ENCODE data around the gene SELPLG.
"Not testable (repeated sequence)": the region's sequence is repeated elsewhere in the genome, so short reads cannot be mapped to it uniquely, and the experiment has no call there.

The SELPLG gene

GRCh38 chr12:108586306-108586705, 47.4 kb downstream of the SELPLG start:
- no peak for DNase-seq

- no peak for DNase-seq
Observed at GRCh38 chr12:108585864-108586263, 47.8 kb downstream of the SELPLG start.

- no peak for DNase-seq
Observed at GRCh38 chr12:108584456-108585065, 49.1 kb downstream of the SELPLG start.

GRCh38 chr12:108583991-108584390, 49.7 kb downstream of the SELPLG start:
- DNase-seq, result no peak

GRCh38 chr12:108582978-108583770, 50.5 kb downstream of the SELPLG start:
- DNase-seq, result no peak

GRCh38 chr12:108582509-108582908, 51.2 kb downstream of the SELPLG start:
- DNase-seq, result no peak

- DNase-seq, result no peak
Observed at GRCh38 chr12:108581311-108582227, 52.1 kb downstream of the SELPLG start.

- no peak for DNase-seq
Observed at GRCh38 chr12:108580531-108580930, 53.2 kb downstream of the SELPLG start.

- DNase-seq, result no peak
Observed at GRCh38 chr12:108578813-108579212, 54.9 kb downstream of the SELPLG start.

GRCh38 chr12:108578264-108578663, 55.4 kb downstream of the SELPLG start:
- no peak for DNase-seq

GRCh38 chr12:108577458-108577857, 56.2 kb downstream of the SELPLG start:
- no peak for DNase-seq

GRCh38 chr12:108576660-108577234, 56.9 kb downstream of the SELPLG start:
- no peak for DNase-seq

- DNase-seq, result no peak
Observed at GRCh38 chr12:108575199-108575912, 58.3 kb downstream of the SELPLG start.

GRCh38 chr12:108574276-108574675, 59.4 kb downstream of the SELPLG start:
- not testable (repeated sequence) for DNase-seq

- DNase-seq, result no peak
Observed at GRCh38 chr12:108573317-108573716, 60.4 kb downstream of the SELPLG start.

GRCh38 chr12:108572166-108572790, 61.4 kb downstream of the SELPLG start:
- no peak for DNase-seq

Measured in stimulated activated CD4-positive, alpha-beta T cell treated with anti-CD3 and anti-CD28 coated beads, Interleukin-4, amount 100 ng/mL, for 4 hours (primary cell).